ENCODE data around the gene SDC3. TPM values are rescaled to one million over a fixed set of nuclear protein-coding genes. Genes with fewer than 3 reads are reported as not detected.
A peak's percentile ranks its signal among the peaks of the same experiment; 100 is the strongest.

Gene SDC3
- total RNA-seq, 4 donors from 2014 or later = 7.7 to 16.7 (median 15.1) TPM

GRCh38 chr1:30823969-30824735, 84.4 kb downstream of the SDC3 start:
- H3K27me3 ChIP-seq = peaks cover 14% of the 10 kb centered on the region
- no peaks in the 10 kb centered on the region for H3K36me3 ChIP-seq
- no peak for TF ChIP-seq EP300 (IDR thresholded peaks at IDR 0.05)
- peak in 1 of 2 donors; percentile 70 for TF ChIP-seq POLR2A (IDR thresholded peaks at IDR 0.05)
- peak in 2 of 3 donors; percentile 10 to 15 for TF ChIP-seq POLR2AphosphoS5 (IDR thresholded peaks at IDR 0.05)
- TF ChIP-seq CTCF (IDR thresholded peaks at IDR 0.05) = no peak
- WGBS = 0% methylated on average over 17 of the region's 44 CpGs
- peaks cover 31% of the 10 kb centered on the region for H3K4me1 ChIP-seq
- peak overlapping the region; percentile 45 for H3K4me3 ChIP-seq
- peak; percentile 95 to 96 for DNase-seq (ENCODE audit: low spot score in 2 of 2)
- H3K9me3 ChIP-seq = no peaks in the 10 kb centered on the region
- peak overlapping the region; percentile 87 for H3K27ac ChIP-seq

- Histone ChIP-seq H3K27ac (peak overlapping the region; percentile 87), H3K4me3 (peak overlapping the region; percentile 45), H3K4me1 (peaks cover 31% of the 10 kb centered on the region), H3K9me3 (no peaks in the 10 kb centered on the region), H3K36me3 (no peaks in the 10 kb centered on the region), H3K27me3 (peaks cover 13% of the 10 kb centered on the region)
- 67% methylated on average over 3 of the region's 3 CpGs for WGBS
- DNase-seq (ENCODE audit: low spot score in 2 of 2) = no peak
- no peak for TF ChIP-seq CTCF (IDR thresholded peaks at IDR 0.05)
- no peak for TF ChIP-seq POLR2A (IDR thresholded peaks at IDR 0.05)
- no peak for TF ChIP-seq POLR2AphosphoS5 (IDR thresholded peaks at IDR 0.05)
- TF ChIP-seq EP300 (IDR thresholded peaks at IDR 0.05) = no peak
Observed at GRCh38 chr1:30823627-30823968, 85.0 kb downstream of the SDC3 start.

- no peak overlapping the region for H3K27ac ChIP-seq
- DNase-seq (ENCODE audit: low spot score in 2 of 2) = no peak
- TF ChIP-seq POLR2AphosphoS5 (IDR thresholded peaks at IDR 0.05) (no peak), POLR2A (IDR thresholded peaks at IDR 0.05) (no peak), EP300 (IDR thresholded peaks at IDR 0.05) (no peak), CTCF (IDR thresholded peaks at IDR 0.05) (no peak)
- H3K4me3 ChIP-seq = no peak overlapping the region
- H3K9me3 ChIP-seq = no peaks in the 10 kb centered on the region
- 48% methylated on average over 6 of the region's 6 CpGs for WGBS
- peaks cover 12% of the 10 kb centered on the region for H3K27me3 ChIP-seq
- peaks cover 31% of the 10 kb centered on the region for H3K4me1 ChIP-seq
- no peaks in the 10 kb centered on the region for H3K36me3 ChIP-seq
Observed at GRCh38 chr1:30822966-30823581, 85.5 kb downstream of the SDC3 start.

GRCh38 chr1:30822006-30822405, 86.6 kb downstream of the SDC3 start:
- H3K4me3 ChIP-seq = no peak overlapping the region
- no peaks in the 10 kb centered on the region for H3K9me3 ChIP-seq
- DNase-seq (ENCODE audit: low spot score in 2 of 2) = no peak
- no peaks in the 10 kb centered on the region for H3K36me3 ChIP-seq
- TF ChIP-seq POLR2AphosphoS5 (IDR thresholded peaks at IDR 0.05) (no peak), POLR2A (IDR thresholded peaks at IDR 0.05) (no peak), EP300 (IDR thresholded peaks at IDR 0.05) (no peak), CTCF (IDR thresholded peaks at IDR 0.05) (no peak)
- peaks cover 20% of the 10 kb centered on the region for H3K27me3 ChIP-seq
- H3K4me1 ChIP-seq = peaks cover 31% of the 10 kb centered on the region
- WGBS = 73% methylated on average over 1 of the region's 1 CpG
- no peak overlapping the region for H3K27ac ChIP-seq

- peaks cover 28% of the 10 kb centered on the region for H3K27me3 ChIP-seq
- no peak overlapping the region for H3K27ac ChIP-seq
Observed at GRCh38 chr1:30820299-30820698, 88.3 kb downstream of the SDC3 start.

More at GRCh38 chr1:30820299-30820698, 88.3 kb downstream of the SDC3 start:
- WGBS = 95% methylated on average over 3 of the region's 5 CpGs
- no peak for DNase-seq (ENCODE audit: low spot score in 2 of 2)
- Histone ChIP-seq H3K9me3 (no peaks in the 10 kb centered on the region), H3K4me3 (no peak overlapping the region), H3K36me3 (no peaks in the 10 kb centered on the region), H3K4me1 (peaks cover 25% of the 10 kb centered on the region)
- TF ChIP-seq EP300 (IDR thresholded peaks at IDR 0.05) (no peak), CTCF (IDR thresholded peaks at IDR 0.05) (no peak), POLR2AphosphoS5 (IDR thresholded peaks at IDR 0.05) (no peak), POLR2A (IDR thresholded peaks at IDR 0.05) (no peak)
